GM18909 (cell line): ENCODE measurements around the gene SS18L1.
A peak's percentile ranks its signal among the peaks of the same experiment; 100 is the strongest.

ENCODE experiments used
- ATAC-seq: cut with Tn5 transposase; IDR thresholded peaks from one replicate; pipeline ENCODE4 v1.9.1; 2021; ENCODE audit warnings: mild to moderate bottlenecking; ENCODE audit not compliant: unreplicated experiment, poor library complexity

Gene SS18L1

DNA sequence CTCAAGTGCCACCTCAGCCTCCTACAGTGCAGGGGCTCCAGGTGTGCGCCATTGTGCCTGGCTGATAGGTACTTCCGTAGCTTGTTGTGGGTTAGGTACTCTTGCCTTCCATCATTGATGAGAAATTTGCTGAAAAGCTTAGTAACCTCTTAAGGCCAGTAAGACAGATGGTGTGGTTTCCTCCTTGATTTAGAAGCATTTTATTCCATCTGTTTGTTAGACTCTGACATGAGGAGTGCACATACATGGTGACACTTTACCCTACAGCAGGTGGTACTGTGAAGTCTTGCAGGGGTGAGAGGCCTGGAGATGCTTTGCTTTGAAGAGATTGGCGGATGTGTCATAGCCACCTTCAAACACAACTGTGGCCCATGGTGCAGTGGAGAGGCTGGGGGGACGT, 24.5 kb downstream of the SS18L1 start:
- no peak for ATAC-seq

DNA sequence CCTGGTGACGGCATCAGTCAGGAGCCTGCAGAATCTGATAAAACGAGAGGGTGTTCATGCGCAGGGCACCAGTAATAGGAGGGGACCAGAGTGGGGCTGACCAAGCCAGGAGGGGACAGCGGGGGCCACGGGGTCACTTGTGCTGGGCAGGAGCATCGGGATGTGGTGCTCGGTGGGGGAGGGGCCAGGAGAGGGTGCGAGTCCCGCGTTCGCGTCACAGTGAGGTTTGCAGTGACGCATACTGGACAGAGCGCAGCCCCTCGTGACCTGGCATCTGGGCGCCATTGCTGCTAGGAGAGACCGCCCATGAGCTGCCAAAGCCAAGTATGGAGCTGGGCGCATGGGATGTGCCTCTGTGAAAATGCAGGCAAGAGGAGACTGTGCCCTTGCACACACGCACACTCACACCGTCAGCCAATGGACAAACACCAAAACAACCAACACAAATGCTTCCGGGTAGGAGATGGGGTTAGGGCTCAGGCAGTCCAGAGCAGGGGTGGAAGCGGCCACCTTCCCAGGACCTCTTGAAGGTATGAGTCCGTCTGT, 25.4 kb downstream of the SS18L1 start:
- ATAC-seq = no peak

DNA sequence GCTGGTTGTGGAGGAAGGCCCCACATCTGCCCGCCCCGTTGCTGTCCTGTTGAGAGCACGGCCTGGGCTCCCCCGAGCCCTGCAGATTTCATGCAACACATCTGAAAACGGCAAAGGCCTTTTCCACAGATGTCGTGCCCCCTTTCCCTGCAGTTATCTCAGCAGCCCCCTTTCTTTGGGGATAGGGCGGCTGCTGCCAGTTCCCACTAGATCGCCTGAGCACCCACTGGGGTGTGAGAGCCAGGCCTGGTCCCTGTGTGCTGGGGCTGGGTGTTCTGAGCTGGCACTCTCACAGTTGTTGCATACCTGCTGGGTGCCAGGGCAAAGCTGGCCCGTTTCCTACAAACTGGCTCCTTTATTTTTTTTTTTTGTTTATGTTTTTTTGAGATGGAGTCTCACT, 27.0 kb downstream of the SS18L1 start:
- ATAC-seq = no peak

DNA sequence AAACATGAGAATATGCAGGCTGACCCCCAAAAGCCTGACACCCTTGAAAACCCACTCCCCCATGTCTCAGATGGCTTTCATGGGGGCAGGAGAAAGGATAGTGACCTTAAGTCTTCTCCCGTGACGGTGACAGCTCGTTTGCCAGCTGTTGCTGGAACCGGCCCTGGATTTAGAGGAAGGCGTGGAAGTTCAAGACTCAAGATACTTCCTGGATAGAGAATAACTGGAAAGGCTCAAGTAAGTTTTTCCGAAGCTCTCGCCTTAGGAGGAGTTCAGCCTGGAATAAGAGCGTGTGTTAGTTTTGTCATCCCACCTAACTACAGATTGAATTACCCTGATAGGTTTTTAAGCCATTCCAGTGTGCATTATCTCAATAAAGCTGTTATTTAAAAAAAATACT, 27.7 kb downstream of the SS18L1 start:
- ATAC-seq = no peak

DNA sequence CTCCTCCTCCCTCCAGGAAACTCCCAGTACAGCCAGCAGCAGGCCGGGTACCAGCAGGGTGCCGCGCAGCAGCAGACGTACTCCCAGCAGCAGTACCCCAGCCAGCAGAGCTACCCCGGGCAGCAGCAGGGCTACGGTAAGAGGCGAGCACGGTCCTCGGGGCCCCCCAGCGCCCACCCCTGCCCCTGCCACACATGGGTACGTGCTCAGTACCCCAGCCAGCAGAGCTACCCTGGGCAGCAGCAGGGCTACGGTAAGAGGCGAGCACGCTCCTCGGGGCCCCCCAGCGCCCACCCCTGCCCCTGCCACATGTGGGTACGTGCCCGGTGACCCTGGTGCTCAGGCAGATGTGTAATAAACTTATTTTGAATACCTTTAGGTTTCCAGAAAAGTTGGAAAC, 29.1 kb downstream of the SS18L1 start:
- ATAC-seq = no peak

DNA sequence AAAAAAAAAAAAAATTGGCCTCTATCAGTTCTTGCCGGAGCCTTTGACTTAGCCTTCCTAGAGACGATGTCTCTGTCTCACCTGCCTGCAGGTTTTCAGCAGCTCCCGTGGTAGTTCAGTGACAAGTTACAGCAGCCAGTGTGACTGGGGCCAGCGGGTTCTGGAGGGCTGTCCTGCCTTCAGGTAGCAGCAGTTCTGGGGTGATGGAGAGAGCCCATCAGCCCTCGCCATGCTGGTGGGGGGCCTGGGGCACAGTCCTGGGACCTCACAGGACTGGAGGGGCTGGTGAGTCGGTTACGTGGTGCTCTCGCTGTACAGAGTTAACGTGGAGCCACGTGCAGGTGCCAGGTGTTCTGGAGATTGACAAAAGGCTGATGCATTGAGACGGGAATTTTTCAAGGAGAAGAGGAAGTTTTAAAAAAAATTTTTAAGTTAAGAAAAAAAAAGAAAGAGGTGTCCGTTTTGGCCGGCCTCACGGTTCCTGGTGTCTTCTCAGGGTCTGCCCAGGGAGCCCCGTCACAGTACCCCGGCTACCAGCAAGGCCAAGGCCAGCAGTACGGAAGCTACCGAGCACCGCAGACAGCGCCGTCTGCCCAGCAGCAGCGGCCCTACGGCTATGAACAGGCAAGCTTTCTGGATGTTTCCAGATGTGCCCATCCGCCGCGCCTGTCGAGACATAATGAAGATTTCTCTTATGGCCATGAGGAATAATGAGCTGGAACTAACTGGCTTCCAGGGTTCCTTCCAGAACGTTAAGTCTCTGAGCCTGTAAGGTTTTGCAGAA, 30.6 kb downstream of the SS18L1 start:
- ATAC-seq = no peak

DNA sequence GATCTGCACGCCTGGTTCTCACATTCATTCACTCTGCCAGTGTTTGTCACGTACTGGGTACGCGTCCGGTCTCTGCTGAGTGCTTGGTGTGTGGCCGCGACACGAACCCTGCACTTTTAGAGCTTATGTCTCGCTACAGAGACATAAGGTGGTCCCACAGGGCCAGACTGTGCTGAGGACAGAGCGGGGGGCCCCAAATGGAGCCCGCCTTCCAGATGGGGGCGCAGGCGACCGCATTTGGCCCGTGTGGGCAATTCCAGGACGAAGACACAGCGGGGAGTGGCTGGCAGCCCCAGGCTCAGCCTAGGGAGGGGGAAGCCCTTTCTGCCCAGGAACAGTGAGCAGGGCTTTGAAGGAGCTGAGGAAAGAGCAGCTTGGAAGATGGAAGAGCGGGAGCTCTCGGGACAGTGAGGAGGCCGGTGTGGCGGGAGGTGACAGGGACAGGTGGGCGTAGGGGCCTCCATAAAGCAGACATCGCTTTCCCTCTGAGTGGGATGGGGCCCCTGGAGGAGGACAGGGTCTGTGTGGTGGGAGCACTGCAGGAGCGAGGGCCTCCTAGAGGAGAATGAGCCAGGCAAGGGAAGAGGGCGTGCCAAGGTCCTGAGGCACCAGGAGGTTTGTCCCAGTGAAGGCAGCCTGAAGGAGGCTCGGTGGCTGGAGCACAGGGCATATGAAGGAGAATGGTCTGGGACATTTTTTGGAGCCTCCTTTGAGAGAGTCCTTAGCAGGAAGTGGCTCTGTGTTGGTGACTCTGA, 31.5 kb downstream of the SS18L1 start:
- ATAC-seq = no peak

DNA sequence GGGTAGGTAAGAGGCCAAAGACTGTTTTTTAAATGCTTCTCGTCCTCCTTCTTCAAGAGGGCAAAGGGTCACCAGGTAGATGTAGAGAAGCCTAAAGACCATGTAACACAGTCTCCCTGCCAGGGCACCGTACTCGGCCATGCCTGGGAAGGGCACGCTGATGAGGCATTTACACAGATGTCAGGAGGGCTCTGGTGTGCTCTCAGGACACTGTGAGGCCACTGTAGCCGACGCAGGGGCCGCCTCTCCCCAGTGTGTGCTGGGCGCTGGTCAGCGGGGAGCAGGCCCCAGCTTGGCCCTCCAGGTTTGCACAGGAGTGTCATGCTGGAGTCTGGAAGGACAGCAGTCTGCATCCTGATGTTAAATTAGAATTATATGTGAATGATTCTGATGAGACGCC, 32.1 kb downstream of the SS18L1 start:
- ATAC-seq = no peak

DNA sequence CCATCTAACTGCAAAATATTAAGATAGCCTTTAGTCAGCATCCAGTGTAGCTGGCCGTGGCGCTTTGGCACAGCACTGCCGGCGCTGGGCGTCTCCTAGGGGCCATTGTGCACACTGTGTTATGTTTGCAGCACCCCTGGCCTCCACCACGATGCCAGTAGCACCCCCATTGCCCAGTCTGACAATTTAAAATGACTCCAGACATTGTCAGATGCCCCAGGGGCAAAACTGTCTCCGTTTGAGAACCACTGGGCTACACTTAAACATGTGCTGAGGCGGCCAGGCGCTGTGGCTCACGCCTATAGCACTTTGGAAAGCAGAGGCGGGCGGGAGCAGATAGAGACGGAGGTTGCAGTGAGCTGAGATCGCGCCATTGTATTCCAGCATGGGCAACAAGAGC, 33.3 kb downstream of the SS18L1 start:
- ATAC-seq = no peak

DNA sequence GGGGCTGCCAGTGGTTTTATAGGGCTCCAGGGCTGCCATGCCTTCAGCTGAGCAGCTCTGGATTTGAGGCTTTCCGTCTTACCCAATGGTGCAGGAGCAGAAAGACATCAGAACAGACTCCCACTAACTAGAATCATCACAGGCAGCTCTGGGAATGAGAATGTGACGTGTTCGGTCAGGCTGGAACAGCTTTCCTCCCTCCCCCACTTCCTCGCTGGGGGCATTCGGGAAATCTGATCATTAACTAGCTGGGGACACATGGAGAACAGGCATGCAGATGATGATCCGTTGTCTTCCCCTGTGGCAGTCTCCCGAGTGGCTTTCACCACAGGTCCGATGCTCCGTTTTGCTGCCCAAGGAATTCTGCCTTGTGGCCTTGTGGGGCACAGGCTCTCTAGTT, 33.7 kb downstream of the SS18L1 start:
- ATAC-seq = no peak

DNA sequence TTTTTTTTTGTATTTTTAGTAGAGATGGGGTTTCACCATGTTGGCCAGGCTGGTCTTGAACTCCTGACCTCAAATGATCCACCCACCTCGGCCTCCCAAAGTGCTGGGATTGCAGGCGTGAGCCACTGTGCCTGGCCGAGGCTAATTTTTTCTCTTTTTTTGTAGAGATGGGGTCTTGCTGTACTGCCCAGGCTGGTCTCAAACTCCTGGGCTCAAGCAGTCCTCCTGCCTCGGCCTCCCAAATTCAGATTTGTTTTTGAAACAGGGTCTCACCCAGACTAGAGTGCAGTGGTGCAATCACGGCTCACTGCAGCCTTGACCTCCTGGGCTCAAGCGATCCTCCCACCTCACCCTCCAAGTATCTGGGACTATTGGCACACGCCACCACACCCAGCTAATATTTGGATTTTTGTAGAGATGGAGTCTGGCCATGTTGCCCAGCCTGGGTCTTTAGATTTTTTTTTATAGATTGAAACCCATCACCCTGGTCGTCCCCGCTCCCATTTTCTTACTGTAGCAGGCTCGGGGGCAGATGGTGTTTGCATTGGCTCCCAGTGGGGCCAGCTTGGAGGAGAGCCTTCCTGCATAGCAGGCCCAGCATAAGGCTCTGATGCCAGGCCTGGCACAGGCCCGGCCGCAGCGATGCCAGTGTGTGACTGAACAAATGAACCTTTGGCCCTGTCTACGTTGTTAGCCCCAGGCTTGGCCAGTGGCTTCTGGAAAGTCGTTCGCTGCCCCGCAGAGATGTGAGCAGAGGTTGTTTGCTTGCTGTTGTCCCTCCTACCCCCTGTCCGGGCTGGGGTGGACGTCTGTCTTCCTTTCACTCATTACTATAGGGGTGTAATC, 35.0 kb downstream of the SS18L1 start:
- no peak for ATAC-seq

DNA sequence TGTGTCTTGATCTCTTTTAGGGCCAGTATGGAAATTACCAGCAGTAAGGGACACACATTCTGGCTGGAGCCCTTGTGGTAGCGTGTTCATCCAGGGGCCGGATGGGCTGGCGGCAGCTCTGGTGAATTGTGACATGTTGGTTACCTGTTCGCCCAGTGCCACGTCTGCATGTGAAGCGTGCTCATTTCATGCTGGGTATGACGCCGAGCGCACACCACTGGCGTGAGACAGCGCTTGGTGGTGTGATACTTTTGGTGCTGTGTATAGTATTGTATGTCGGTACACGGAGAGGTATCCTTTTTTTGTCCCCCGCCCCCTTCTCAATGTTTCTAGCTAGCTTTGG, 35.6 kb downstream of the SS18L1 start:
- ATAC-seq = no peak

DNA sequence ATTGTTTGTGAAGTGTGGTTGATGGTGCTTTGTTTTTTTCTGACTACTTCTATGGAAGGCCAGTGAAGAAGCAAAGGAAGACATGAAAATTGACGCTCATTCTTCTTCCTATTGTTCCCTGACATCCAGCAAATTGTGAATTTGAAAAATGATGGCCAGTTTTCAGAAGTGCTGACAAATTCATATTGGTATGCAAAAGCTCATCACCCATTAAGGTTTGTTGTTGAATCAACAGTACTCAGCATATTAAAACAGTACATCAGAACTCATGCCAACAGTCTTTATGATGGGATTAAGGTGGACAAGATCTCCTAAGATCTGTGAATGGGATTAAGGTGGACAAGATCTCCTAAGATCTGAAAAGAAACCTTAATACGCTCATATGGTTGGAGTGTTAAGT, 38.2 kb downstream of the SS18L1 start:
- no peak for ATAC-seq

DNA sequence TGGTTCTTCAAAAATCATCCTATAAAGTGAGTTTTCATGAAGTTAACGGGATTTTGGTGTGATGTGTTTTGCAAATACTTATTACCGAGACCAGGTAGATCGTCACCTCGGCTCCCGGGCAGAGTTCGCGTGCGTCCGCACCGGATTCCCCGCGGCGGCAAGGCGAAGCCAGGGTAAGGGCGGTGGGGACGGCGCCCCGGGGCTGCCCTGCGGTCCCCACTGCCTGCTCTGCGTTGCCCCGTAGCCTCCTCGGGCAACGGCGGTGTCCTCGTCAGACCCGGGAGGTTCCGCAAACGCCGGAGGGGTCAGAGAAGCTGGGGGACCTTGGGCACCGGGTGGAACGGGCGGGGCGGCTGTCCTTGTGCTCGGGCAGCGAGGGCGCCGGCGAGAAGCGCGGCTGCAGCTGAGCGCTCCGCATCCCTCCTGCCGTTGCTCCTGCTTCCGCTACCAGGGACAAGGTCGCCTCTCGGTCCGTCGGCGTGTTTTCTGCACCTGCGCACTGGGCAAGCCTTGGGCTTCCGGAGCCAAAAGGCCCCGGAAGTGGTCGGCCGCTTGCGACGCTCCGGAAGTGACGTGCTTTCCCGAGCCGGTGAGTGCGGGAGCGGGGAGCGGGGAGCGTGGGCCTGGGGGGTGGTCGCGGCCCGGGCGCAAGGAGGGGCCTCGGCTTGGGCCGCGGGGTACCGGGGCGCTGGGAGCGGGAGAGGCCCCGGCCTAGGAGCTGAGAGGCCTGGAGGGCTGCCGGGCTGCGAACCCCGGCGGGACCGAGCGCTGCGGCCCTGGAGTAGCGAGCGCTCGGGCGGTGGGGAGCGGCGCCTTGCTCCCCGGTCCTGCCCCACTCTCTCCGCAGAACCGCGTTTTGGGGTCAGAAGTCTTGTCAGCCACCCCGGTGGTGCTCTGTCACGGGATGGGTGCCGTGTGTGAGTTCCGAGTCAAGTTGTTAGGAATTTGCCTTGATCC, 39.2 kb downstream of the SS18L1 start, which contains the start of gene MTG2:
Gene MTG2, plus strand, starts transcription at position 560 of the 957 bp plus-strand sequence. CDS start 10,393 bp downstream, outside the sequence.
- ATAC-seq = peak; percentile 92

DNA sequence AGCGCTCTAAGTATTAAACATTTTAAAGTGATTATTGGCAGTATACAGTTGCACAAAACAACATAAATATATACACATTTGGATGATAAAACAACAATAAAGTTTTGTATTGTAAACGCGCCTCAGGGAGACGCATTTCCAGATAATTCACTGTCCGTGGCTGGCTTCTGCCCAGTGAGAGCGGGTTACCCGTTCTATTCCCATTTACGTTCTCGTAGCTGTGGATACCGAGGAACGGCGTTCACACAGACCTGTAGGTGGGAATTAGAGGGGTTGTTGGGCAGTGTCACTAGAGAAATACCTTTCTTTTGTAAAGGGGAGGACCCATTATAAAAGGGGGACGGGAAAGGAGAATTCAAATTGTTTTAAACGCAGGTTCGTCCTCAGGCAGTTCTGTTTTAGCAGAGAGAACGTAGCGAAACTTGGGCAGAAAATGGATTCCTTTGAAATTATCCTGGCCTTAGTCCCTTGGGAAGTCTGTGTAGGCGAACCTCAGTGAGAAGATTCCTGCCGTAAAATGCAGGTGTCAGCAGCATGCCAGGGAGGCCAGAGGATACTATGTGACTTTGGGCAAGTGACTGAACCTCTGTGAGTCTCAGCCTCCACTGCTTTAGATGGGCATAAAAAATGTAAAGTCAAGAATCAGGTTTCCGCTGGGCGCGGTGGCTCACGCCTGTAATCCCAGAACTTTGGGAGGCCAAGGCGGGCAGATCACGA, 40.0 kb downstream of the SS18L1 start:
- no peak for ATAC-seq

DNA sequence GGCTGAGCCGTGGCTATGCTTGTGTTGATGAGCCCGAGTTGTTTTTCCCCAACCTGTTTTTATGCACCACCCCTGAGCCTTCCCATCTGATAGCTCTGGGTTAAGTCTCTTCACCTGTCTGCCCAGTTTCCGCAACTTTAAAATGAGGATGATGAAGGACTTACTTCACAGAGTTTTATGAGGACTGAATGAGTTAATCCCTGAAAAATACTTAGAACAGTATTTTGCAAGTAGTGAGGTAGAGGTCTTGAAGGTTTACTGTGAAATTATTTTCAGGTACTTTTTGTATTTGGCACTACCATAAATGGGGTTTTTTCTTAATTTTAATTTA, 42.5 kb downstream of the SS18L1 start:
- ATAC-seq = no peak

DNA sequence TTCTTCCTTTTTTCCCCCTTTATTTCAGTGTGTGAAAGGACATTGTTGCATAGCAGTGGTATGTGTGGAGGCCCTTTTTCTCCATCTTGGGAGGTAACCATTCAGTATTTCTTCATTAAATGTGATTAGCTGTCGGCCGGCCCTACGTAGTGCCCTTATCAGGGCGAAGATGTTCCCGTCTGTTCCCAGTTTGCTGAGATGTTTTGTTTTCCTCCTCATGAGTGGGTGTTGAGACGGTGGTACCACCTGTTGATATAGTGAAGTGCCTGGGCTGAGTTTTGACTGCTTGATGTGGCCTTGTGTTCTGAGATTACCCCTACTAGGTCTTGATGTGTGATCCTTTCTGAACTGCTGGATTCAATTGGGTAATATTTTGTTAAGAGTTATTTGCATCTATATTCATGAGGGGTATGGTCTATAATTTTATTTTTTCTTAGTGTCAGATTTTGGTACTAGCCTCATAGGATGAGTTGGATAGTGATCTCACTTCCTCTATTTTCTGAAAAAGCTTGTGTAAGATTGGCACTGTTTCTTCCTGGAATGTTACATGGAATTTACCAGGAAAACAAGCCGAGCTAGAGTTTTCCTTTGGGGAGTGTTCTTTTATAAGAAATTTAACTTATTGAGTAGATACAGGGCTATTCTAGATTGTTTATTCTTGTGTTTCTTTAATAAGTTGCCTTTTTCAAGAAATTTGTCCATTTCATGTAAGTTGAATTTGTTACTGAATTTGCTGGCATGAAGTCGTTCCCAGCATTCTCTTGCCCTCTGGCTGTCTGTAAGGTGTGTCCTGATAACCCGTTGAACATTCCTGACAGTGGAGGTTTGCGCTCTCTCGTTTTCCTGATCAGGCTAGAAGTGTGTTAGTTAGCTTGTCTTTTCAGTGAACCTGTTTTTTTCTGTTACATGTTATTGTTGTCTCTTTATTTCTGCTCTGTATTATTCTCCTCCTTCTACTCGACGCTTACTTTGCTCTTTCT, 43.6 kb downstream of the SS18L1 start:
- no peak for ATAC-seq
